ENCODE results near the gene TNS1.
"Not testable (repeated sequence)": the region's sequence is repeated elsewhere in the genome, so short reads cannot be mapped to it uniquely, and the experiment has no call there.

TNS1 gene

DNA sequence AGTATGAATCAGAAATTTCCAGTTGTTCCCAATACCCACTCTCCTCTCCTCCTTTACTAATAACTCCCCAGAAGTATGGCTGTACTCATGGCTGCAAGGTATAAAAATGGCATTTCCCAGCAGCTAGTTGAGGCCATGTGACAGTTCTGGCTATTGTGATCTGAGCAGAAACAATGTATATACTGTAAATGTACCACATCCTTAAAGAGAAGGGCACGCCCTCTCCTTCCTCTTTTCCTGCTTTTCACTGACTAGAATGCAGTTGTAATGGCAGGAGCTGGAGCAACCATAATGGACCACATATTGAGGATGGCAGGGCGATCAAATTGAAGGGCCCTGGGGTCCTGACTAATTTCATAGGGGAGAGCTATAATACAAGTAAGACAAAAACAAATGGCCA lies 211.2 kb downstream of the TNS1 start:
- DNase-seq: no peak

DNA sequence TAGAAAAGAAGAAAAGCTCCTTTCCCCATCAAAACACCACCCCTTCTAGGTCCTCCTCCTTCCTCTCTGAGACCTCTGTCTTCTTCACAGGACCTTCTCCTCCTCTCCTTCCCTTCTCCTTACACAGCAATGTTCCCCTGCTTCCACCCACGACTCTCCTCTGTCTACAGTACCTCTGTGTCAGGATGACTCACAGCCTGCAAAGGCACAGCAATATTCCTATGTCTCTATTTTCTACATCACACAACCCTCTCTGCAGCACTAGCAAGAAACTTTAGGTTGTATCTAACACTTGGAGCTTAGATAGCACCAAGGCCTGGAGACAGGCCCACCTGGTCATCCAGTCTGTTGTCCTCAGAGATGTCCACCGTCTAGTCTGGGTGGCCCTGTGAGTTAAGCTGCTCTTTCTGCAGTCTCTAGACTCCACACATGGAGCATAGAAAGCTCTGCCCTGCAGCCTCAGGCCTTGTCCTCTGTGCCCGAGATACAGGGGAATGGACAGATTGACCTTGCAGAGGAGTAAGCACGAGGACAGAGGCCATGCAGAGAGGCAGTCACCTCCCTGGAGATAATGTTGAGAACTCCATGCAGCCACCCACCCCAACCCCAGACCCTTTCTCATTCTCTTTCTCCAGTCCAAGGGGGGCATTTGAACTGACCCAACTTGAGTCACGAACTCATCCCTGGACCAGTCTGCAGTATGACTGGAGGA lies 212.0 kb downstream of the TNS1 start:
- no peak for DNase-seq

DNA sequence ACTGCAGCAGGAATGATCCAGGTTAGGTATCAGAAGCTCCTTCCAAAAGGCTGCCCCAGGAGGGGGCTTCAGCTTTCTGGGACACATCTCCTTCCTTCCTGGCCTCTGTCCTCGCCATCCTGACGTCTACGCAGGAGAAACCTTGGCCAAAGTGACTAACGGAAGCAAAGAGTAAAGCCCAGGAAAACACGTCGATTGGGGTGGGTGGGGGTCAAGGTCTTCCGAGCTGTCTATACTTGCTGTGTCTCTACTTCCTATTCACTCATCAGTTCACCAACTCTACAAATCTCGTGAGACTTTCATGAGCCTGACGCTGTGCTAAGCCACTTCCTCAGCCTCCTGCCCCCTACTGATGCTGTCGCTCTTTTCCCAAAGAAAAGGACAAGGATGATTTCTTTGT lies 212.6 kb downstream of the TNS1 start:
- DNase-seq: peak in 1 of 5 donors; percentile 41

DNA sequence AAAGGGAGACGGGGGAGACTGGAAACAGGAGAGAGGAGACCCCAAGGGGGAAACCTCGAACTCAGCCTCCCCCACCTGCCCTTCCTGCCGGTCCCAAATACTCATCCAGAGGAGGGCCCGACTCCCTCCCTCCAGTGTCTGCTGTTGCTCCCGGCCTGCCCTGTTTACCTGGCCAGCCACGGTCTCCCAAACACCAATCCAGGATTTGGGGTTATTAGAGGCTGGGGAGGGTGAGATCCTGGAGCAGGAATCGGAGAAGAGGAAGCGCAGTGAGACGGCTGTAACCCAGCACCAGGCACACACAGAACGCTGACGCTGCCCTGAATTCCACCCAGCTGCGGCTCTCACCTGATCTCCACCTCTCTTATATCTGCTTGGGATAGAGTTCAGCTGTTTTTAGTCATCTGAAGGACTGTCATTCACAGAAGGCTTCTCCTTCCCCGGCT lies 213.0 kb downstream of the TNS1 start:
- no peak for DNase-seq

DNA sequence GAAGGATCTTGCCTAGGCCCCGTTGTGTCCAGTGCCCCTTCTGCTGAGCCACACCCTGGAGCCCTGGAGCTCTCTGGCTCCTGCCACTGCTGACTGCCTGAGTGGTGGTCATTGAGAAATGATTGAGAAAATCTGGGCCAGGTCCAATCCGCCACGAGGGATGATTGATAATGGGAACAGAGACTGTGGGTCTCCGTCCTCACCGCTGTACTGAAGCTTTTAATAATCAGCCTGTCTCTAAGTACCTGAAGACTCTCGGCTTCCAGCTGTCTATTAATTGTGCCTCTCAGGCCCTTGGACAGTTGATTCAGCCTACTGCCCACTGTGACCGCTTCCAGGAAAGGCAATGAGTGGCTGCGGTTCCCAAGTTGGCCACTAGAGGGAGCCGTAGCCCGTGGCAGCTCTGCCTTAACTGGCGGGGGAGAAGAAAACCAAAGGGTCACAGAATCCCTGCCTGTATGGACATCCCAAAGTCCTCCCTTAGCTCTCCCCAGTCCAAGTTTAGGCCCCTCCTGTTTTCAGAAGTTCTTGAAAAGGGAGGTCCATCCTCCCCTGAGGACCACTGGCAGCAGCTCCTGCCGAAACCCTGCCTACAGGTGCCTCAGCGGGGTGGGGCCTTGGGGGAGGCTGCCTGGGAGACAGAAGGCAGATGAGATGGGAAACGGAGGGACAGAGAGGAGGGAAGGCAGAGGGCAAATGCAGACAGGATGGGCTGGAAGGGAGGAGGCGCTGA lies 213.6 kb downstream of the TNS1 start:
- DNase-seq: peak; percentile 38 to 61 (median 52)

DNA sequence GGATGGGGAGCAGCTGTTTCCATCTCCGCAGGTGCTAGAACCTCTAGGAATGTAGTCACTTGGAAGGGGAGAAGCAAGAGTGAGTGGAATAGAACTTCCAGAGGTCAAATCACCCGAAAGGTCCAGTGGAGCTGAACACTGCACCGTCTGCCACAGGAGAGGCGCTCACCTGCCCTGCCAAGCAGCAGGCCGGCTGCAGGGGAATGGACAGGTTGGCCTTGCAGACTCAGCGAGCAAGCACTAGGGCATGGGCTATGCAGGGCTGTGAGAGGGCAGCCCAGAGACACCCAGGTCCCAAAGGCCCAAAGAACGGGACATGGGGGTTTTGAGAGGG lies 214.2 kb downstream of the TNS1 start:
- no peak for DNase-seq

DNA sequence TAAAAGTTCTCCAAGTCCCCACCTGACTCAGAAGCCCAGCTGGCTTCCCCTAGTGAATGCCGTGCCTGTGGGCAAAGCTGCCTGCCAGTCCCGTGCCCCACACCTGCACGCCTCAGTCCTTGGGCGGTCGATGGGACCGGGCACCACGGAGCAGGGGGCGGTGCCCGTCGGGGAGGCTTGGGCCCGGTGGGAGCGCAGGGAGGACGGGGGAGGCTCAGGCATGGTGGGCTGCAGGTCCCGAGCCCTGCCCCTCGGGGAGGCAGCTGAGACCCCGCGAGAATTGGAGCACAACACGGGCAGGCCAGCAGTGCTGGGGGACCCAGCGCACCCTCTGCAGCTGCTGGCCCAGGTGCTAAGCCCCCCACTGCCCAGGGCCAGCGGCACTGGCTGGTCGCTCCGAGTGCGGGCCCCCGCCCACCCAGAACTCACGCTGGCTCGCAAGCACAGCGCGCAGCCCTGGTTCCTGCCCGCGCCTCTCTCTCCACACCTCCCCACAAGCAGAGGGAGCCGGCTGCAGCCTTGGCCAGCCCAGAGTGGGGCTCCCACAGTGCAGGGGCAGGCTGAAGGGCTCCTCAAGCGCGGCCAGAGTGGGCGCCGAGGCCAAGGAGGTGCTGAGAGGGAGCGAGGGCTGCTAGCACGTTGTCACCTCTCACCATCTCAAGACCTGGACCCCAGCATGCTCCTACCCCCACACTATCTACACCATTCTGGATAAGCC lies 215.5 kb downstream of the TNS1 start:
- no peak for DNase-seq

DNA sequence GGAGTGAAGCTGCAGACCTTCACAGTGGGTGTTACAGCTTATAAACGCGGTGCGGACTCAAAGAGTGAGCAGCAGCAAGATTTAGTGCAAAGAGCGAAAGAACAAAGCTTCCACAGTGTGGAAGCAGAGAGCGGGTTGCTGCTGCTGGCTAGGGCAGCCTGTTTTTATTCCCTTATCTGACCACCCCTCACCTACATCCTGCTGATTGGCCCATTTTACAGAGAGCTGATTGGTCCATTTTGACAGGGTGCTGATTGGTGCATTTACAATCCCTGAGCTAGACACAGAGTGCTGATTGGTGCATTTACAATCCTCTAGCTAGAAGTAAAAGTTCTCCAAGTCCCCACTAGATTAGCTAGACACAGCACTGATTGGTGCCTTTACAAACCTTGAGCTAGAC lies 216.2 kb downstream of the TNS1 start:
- not testable (repeated sequence) for DNase-seq

DNA sequence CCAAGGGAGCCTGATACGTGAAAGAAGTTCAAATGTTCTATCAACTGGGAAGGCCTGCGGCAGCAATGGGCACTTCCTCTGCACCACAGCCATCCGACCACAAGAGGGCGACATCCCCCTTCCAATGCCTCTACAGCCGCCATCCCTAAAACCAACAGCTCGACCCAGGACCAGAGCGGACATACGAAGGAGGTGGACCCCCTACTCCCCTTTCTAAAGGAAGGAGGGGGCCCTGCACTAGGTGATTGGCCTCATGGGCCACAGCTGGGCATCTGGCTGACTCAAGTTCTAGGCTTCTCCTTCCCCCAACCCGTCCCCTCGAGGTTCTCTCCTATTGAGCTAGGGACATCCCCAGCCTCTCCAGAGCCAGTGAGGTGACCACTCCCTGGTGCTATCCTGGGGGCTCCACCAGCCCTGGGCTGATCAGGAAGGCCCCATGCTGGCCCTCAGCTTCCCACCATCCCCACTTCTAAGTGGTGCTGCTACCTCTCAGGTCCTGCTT lies 217.2 kb downstream of the TNS1 start:
- DNase-seq: peak; percentile 38 to 64 (median 48)

DNA sequence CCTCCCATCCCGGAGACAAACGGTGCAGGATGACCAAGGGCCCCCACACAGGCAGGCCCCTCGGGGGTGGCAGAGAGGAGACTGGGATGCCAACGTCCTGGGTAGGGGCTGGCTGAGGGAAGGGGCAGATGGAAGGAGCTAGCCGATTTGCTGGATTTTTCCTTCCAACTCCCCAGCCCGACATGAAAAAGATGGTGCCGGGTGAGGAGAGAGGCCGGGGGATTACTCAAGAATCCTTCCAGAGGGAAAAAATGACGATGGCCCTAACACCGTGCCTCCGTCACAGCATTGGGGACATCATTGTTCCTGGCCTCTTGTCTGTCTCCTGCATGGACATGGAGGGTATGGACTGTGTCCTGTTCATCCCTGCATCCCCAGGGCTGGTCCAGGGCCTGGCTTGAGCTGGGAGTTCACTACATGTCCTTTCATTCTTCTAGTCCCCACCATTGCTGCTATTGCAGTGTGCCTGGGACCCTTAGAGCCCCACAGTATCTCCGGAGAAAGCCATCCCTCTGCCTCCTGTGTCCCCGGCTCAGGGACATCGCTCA lies 217.7 kb downstream of the TNS1 start:
- no peak for DNase-seq

DNA sequence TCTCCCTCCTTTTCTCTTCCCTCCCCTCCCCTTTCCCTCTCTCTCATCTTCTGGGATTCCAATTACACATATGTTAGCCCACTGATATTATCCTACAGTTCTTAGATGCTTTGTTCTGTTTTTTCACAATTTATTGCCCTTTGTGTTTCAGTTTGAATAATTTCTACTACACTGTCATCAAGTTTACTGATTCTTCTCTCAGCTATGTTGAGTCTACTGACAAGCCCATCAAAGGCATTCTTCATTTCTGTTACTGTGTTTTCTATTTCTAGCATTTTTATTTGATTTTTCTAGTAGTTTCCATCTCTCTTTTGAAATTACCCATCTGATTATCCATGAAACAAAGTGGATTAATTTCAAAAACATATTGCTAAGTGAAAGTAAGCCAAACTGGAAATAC lies 219.6 kb downstream of the TNS1 start:
- DNase-seq: no peak

DNA sequence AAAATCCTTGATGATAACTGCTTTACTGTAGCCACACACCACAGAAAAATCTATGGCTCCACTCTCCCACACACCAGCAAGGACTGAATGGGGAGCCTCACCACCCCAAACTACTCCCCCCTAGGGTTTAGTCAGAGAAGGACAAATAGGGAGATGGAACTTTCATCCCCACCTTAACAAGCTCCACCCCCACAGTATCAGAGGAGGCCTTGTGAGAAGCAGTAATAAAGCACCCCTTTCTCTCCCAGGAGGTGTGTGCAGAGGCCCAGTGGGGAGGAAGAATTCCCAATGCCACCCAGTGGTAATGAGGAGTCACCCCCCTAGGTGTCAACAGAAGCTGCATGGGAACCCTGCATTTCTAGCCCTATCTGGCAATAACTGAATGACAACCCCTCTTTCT lies 224.9 kb downstream of the TNS1 start:
- DNase-seq: no peak

DNA sequence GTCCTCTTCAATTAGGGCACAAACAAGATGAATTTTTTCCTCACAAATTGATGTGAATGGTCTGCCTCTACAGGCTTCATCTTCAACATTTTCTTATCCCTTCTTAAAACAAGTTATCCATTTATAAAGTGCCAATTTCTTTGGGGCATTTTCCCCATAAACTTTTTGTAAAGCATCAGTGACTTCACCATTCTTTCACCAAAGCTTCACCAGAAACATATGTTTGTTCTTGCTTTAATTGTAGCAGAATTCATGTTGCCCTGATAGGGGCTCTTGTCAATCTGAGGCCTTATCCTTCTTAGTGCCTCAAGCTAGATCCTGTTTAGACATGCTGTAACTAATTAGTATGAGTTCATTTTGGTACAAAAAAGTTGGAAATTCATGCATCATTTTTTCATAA lies 226.2 kb downstream of the TNS1 start:
- no peak for DNase-seq

DNA sequence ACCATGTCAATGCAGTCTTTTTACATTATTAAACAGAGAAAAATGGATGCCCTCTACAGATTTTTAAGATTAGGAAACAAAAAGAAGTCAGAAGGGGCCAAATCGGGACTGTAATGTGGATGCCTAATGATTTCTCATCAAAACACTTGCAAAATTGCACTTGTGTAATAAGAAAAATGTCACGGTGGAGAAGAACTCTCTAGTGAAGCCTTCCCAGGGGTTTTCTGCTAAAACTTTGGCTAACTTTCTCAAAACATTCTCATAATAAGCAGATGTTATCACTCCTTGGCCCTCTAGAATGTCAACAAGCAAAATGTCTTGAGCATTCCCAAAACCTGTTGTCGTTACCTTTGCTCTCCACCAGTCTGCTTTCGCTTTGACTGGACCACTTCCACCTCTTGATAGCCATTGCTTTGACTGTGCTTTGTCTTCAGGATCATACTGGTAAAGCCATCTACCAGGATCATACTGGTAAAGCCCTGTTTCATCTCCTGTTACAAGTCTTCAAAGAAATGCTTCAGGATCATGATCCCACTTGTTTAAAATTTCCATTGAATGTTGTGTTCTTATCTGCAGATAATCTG lies 226.8 kb downstream of the TNS1 start:
- DNase-seq: no peak

DNA sequence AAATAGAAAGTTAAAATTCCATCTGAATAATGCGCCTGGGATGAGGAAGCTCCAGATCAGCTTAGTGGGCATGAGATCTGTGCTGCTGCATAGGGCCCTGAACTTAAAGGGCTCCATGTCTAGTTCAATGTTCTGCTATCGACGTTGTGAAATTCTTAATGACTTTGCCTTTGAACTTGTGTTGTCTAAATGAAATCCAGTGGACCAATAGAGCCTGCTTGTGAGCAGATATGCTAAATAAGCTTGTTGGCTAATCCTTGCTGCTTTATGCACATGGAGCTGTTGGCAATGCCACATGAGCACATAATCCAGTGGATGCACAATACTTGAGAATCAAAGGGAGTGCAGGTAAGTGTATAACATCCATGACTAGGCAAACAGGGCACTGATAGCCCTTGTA lies 228.6 kb downstream of the TNS1 start:
- no peak for DNase-seq

DNA sequence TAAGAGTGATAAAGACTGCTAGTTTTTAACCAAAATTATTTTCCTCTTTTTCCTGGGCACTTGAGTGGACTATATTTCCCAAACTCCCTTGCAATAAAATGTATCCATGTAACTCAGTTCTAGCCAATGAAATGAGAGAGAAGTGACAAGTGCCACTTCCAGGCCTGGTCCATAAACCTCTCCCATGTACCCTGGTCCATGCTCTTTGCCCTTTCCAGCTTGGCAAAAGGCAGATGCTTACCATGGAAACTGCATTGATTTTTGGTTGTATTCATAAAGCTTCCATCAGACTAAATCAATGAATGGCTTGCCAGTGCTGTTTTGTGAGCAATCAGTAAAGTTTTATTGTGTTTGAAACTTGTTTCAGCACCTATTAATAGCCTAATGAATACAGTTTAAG lies 229.3 kb downstream of the TNS1 start:
- no peak for DNase-seq

DNA sequence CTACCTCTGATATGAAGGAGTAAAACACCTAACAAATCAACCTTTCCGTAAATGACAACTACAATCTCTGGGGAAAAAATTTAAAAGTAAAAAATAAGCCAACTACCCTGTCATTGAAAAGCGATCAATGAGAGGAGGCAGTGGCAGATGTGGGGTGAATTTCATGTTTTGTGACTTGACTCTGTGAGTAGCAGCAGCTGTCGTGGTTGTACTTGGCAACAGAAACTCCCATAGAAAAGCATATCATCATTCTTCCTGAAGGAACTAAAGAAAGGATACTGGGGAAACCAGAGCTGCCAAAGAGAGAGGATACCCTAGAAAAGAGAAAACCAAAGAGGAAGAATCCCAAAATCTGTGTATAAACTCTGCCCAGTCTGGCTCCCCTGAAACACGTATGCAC lies 236.4 kb downstream of the TNS1 start:
- DNase-seq: no peak

DNA sequence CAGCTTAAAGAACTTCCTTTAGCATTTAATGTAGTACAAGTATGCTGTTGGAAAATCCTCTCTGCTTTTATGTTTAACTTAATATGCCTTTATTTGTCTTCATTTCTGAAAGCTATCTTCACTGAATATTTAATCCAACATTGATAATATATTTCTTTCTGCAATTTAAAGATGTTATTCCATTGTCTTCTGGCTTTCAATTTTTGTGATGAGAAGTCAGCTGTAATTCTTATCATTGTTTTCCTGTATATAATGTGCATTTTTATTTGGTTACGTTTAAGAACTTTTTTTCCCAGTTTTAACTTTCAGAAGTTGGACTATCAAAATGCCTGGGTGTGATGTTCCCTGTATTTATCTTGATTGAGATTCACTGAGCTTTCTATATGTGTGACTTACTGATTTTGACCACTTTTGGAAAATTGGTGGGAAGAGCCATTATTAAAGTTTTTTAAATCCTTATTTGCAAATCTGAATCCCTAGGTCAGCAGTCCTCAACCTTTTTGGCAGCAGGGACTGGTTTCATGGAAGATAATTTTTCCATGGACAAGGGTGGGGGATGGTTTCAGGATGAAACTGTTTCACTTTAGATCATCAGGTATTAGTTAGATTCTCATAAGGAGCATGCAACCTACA lies 241.0 kb downstream of the TNS1 start:
- DNase-seq: no peak

DNA sequence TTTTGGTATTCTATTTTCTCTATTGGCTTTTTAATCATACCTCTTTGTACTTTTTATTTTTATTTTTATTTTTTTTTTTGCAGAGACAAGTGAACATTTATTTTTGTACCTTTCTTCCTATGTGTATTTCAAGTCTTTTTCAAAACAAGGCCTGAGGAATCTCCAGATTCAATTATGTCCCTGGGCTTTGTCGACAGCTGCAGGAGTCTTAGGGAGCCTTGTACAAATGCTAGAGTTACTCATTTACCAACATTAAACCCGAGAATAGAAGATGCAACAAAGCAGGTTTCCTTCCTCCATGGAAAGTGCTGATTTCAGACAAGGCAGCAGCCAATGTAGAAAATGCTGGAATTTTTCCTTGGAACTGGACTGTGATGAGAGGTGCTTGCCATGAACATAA lies 242.8 kb downstream of the TNS1 start:
- DNase-seq: no peak

DNA sequence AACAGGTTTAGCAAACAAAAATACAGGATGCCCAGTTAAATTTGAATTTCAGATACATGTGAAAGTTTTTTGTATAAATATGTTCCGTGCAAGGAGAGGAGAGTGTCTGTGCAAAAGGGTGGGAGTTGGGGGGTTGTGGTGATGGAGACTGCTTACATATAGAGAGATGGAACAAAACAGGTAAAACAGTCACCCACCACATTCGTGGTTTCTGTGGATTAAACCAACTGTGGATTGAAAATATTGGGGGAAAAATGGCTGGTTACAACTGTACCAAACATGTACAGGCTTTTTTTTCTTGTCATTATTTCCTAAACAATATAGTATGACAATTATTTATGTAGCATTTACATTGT lies 245.7 kb downstream of the TNS1 start:
- DNase-seq: no peak

DNA sequence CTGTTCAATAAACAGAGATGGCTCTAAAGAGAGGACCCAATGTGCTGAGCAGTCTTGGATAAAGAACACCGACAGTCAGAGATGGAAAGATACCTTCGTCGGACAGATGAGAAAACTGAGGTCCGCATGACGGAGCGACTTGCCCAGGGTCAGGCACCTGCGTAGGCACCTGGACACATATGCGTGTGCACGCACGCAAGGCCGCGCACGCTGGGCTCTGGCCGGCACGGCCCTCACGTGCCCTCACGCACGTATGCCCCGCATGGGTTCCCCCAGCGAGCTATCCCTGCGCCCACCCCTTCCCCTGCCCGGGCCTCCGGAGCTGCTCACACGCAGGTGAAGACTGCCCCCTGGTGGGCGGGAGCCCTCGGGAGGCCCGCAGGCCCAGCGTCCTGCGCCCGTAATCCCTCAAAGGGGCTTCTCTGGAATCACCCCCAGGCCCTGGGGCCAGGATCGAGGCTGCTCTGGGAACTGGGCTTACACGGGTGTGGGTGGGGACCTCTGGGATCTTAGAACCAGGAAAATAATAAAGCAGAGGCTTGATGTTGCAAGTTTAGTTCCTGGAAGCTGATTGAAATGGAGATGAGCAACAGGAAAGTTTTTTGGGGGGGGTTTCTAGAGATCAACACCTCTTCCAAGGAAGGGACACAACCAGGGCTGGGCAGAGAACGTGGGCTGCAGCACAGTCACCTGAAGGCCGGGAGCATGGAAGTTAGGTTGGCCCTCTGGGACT lies 246.3 kb downstream of the TNS1 start:
- DNase-seq: peak; percentile 21 to 61 (median 26)

All from T-helper 1 cell (primary cell).